DND-41 (cell line): ENCODE data around the gene CLN5.

Experiments
- EZH2 ChIP-seq: IDR thresholded peaks from 3 replicates; pipeline ENCODE4 v1.6.1; 2012; ENCODE audit warnings: borderline replicate concordance, low read depth, mild to moderate bottlenecking, moderate library complexity, low read length, inconsistent platforms; ENCODE audit not compliant: severe bottlenecking
- TF ChIP-seq, protein P1 (sequence below): IDR thresholded peaks from 2 replicates; pipeline ENCODE4 v1.5.1; 2012; ENCODE audit warnings: borderline replicate concordance, low read length, moderate library complexity, mild to moderate bottlenecking; ENCODE audit not compliant: poor library complexity, severe bottlenecking; ENCODE audit errors: extremely low read depth

DNA sequence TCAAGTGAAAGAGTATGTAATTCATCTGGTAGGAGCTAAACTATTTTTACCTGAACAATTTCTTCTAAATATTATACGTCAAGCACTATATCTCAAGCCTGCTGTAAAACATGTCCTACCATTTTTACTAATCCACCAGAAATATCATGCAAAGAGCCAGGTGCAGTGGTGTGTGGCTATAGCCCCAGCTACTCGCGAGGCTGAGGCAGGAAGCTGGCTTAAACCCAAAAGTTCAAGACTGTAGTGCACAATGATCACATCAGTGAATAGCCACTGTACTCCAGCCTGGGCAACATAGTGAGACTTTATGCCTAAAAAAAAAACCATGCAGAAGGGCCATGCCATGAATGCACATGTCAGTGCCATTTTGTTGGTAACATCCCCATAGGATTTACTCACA is 20.7 kb upstream of the CLN5 start:
- TF ChIP-seq, protein P1, sequence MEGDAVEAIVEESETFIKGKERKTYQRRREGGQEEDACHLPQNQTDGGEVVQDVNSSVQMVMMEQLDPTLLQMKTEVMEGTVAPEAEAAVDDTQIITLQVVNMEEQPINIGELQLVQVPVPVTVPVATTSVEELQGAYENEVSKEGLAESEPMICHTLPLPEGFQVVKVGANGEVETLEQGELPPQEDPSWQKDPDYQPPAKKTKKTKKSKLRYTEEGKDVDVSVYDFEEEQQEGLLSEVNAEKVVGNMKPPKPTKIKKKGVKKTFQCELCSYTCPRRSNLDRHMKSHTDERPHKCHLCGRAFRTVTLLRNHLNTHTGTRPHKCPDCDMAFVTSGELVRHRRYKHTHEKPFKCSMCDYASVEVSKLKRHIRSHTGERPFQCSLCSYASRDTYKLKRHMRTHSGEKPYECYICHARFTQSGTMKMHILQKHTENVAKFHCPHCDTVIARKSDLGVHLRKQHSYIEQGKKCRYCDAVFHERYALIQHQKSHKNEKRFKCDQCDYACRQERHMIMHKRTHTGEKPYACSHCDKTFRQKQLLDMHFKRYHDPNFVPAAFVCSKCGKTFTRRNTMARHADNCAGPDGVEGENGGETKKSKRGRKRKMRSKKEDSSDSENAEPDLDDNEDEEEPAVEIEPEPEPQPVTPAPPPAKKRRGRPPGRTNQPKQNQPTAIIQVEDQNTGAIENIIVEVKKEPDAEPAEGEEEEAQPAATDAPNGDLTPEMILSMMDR: no peak
- TF ChIP-seq EZH2: no peak
